Measurements from ENCODE around the gene RSPO3. TPM values are rescaled to one million over a fixed set of nuclear protein-coding genes. Genes with fewer than 3 reads are reported as not detected.

RSPO3 gene
- total and polyA plus RNA-seq, 7 donors, result 12.6 to 32.1 (median 27.4) TPM

- intact Hi-C loops (cut with DNase I), result no loop called here
- no peaks in the 10 kb centered on the region for H3K27me3 ChIP-seq (ENCODE audit: insufficient read depth in 3 of 3, low read length in 2 of 3)
- ATAC-seq (no peak), DNase-seq (no peak)
- H3K36me3 ChIP-seq (ENCODE audit: insufficient read depth in 1 of 2, low read depth in 1 of 2), result no peaks in the 10 kb centered on the region
- no peak overlapping the region for H3K27ac ChIP-seq
- no peak overlapping the region for H3K4me3 ChIP-seq
- H3K9me3 ChIP-seq, result no peaks in the 10 kb centered on the region
- TF ChIP-seq CTCF (IDR thresholded peaks at IDR 0.05), result no peak
- H3K4me1 ChIP-seq, result no peaks in the 10 kb centered on the region
- 63 to 73% (median 70%) methylated on average over 2 of the region's 2 CpGs for whole genome bisulfite sequencing, 3 donors
These were observed 15.0 kb upstream of the RSPO3 start for GRCh38 chr6:127103482-127103881.

- Histone ChIP-seq H3K36me3 (ENCODE audit: insufficient read depth in 1 of 2, low read depth in 1 of 2) (no peaks in the 10 kb centered on the region), H3K4me3 (no peak overlapping the region), H3K27me3 (ENCODE audit: insufficient read depth in 3 of 3, low read length in 2 of 3) (no peaks in the 10 kb centered on the region), H3K27ac (no peak overlapping the region), H3K9me3 (no peaks in the 10 kb centered on the region), H3K4me1 (peaks cover 5% of the 10 kb centered on the region)
- TF ChIP-seq CTCF (IDR thresholded peaks at IDR 0.05), result no peak
- DNase-seq (no peak), ATAC-seq (no peak)
- intact Hi-C loops (cut with DNase I), result no loop called here
These were observed 10.6 kb upstream of the RSPO3 start for GRCh38 chr6:127107916-127108315.

- no peak for TF ChIP-seq CTCF (IDR thresholded peaks at IDR 0.05)
- Histone ChIP-seq H3K36me3 (ENCODE audit: insufficient read depth in 1 of 2, low read depth in 1 of 2) (no peaks in the 10 kb centered on the region), H3K4me1 (peaks cover 16% of the 10 kb centered on the region), H3K4me3 (no peak overlapping the region), H3K9me3 (no peaks in the 10 kb centered on the region), H3K27me3 (ENCODE audit: insufficient read depth in 3 of 3, low read length in 2 of 3) (no peaks in the 10 kb centered on the region), H3K27ac (no peak overlapping the region)
- intact Hi-C loops (cut with DNase I), result no loop called here
- ATAC-seq (peak in 3 of 4 donors; percentile 39 to 53 (median 48)), DNase-seq (no peak)
- 82 to 93% (median 84%) methylated on average over 3 of the region's 3 CpGs for WGBS, 3 donors
These were observed 7.8 kb upstream of the RSPO3 start for GRCh38 chr6:127110712-127111111.

GRCh38 chr6:127111526-127111925, 6.9 kb upstream of the RSPO3 start:
- DNase-seq (no peak), ATAC-seq (no peak)
- intact Hi-C loops (cut with DNase I), result no loop called here
- no peaks in the 10 kb centered on the region for H3K9me3 ChIP-seq
- no peak overlapping the region for H3K27ac ChIP-seq
- 88 to 98% (median 96%) methylated on average over 4 of the region's 4 CpGs for WGBS, 3 donors
- H3K36me3 ChIP-seq (ENCODE audit: insufficient read depth in 1 of 2, low read depth in 1 of 2), result no peaks in the 10 kb centered on the region
- no peaks in the 10 kb centered on the region for H3K27me3 ChIP-seq (ENCODE audit: insufficient read depth in 3 of 3, low read length in 2 of 3)
- no peak overlapping the region for H3K4me3 ChIP-seq
- H3K4me1 ChIP-seq, result peaks cover 21% of the 10 kb centered on the region
- TF ChIP-seq CTCF (IDR thresholded peaks at IDR 0.05), result no peak

GRCh38 chr6:127114214-127114760, 4.2 kb upstream of the RSPO3 start:
- Histone ChIP-seq H3K36me3 (ENCODE audit: insufficient read depth in 1 of 2, low read depth in 1 of 2) (no peaks in the 10 kb centered on the region), H3K4me3 (no peak overlapping the region), H3K27me3 (ENCODE audit: insufficient read depth in 3 of 3, low read length in 2 of 3) (peaks cover 0 to under 1% (median 0%) of the 10 kb centered on the region in 3 donors), H3K9me3 (no peaks in the 10 kb centered on the region), H3K27ac (peak overlapping the region; percentile 80), H3K4me1 (peaks cover 21% of the 10 kb centered on the region)
- TF ChIP-seq CTCF (IDR thresholded peaks at IDR 0.05), result no peak
- WGBS, 3 donors, result 65 to 81% (median 72%) methylated on average over 1 of the region's 1 CpG
- no peak for DNase-seq
- intact Hi-C loops (cut with DNase I), result no loop called here
- no peak for ATAC-seq

Measured in psoas muscle (tissue), 8 donors.